Activated effector memory CD4-positive, alpha-beta T cell treated with Interleukin-2 at 50 U/mL for 16 hours (primary cell): Measurements from ENCODE around the gene GID8.

Experiments
- DNase-seq: peaks from one replicate; pipeline ENCODE4 v3.0.0-alpha.2; 2020

The GID8 gene

GRCh38 chr20:62971950-62972844, 34.2 kb downstream of the GID8 start:
- DNase-seq = peak; percentile 73

- DNase-seq = no peak
Measured at GRCh38 chr20:62972845-62973745, 35.1 kb downstream of the GID8 start.

GRCh38 chr20:62975251-62975760, 37.4 kb downstream of the GID8 start:
- no peak for DNase-seq

- no peak for DNase-seq
Measured at GRCh38 chr20:62975812-62976508, 38.0 kb downstream of the GID8 start.

GRCh38 chr20:62976886-62977285, 38.9 kb downstream of the GID8 start:
- no peak for DNase-seq

GRCh38 chr20:62977613-62978560, 39.9 kb downstream of the GID8 start:
- DNase-seq = peak; percentile 64

- no peak for DNase-seq
Measured at GRCh38 chr20:62978561-62978943, 40.6 kb downstream of the GID8 start.

- no peak for DNase-seq
Measured at GRCh38 chr20:62979310-62979709, 41.4 kb downstream of the GID8 start.

GRCh38 chr20:62979876-62980373, 42.0 kb downstream of the GID8 start:
- DNase-seq = no peak

- no peak for DNase-seq
Measured at GRCh38 chr20:62980380-62980960, 42.5 kb downstream of the GID8 start.

- DNase-seq = peak; percentile 23
Measured at GRCh38 chr20:62980970-62981369, 43.0 kb downstream of the GID8 start.

GRCh38 chr20:62982124-62983075, 44.5 kb downstream of the GID8 start:
- no peak for DNase-seq

- DNase-seq = no peak
Measured at GRCh38 chr20:62983210-62983609, 45.3 kb downstream of the GID8 start.

GRCh38 chr20:62984666-62985443, 46.9 kb downstream of the GID8 start:
- DNase-seq = no peak

GRCh38 chr20:62985444-62985778, 47.5 kb downstream of the GID8 start:
- no peak for DNase-seq

GRCh38 chr20:62986257-62986800, 48.4 kb downstream of the GID8 start:
- DNase-seq = no peak

GRCh38 chr20:62987114-62987513, 49.2 kb downstream of the GID8 start:
- DNase-seq = no peak

GRCh38 chr20:62989201-62989601, 51.3 kb downstream of the GID8 start:
- DNase-seq = no peak

GRCh38 chr20:62990306-62990825, 52.4 kb downstream of the GID8 start:
- no peak for DNase-seq
